A549 (cell line): ENCODE measurements around the gene RNF220. TPM values are rescaled to one million over a fixed set of nuclear protein-coding genes. Genes with fewer than 3 reads are reported as not detected.

ENCODE experiments used
- ATAC-seq, 2 experiments: fragments of 200-7000 bp in 1 of 2; fragments of >200 bp in 1 of 2; cut with Nextera tagmentation in 1 of 2; cut with Tn5 transposase in 1 of 2; 3 replicates each; pipeline versions ENCODE4 v1.8.0 to v1.9.1; 2018 to 2020; ENCODE audit warnings: mild to moderate bottlenecking in 1 of 2, moderate library complexity in 1 of 2
- CTCF ChIA-PET: fragments of 300-600 bp; sonication (Branson Sonifier 250); formaldehyde crosslinking; extraction: SDS; loops from one replicate; lab custom pipeline; 2021; ENCODE audit warnings: antibody characterized with exemption, inconsistent platforms; lab: Yijun Ruan, JAX
- POLR2A ChIA-PET: fragments of 350-600 bp; formaldehyde crosslinking; extraction: SDS; loops from one replicate; lab custom pipeline; 2021; ENCODE audit warnings: antibody characterized with exemption, inconsistent platforms; lab: Yijun Ruan, JAX
- DNase-seq, 2 experiments: peaks; one replicate each; pipeline versions ENCODE4 v3.0.0 to v3.0.0-alpha.2; 2011 to 2016; ENCODE audit warnings: low read depth in 1 of 2, low spot score in 1 of 2
- FAIRE-seq: peaks from 2 replicates; lab custom pipeline; 2011; peaks lifted over from hg19 to GRCh38; lab: Jason Lieb, UNC
- H3K27ac ChIP-seq, 2 experiments: fragments of >200 bp; sonication (Bioruptor Twin); formaldehyde crosslinking; 3 replicates each; pipeline ENCODE4 v1.5.1; 2016 to 2017
- H3K4me1 ChIP-seq: fragments of >200 bp; sonication (Bioruptor Twin); formaldehyde crosslinking; 3 replicates; pipeline ENCODE4 v1.6.1; 2016
- H3K4me2 ChIP-seq: fragments of >200 bp; sonication (Bioruptor Twin); formaldehyde crosslinking; 3 replicates; pipeline ENCODE4 v1.6.1; 2016
- H3K4me3 ChIP-seq: fragments of >200 bp; sonication (Bioruptor Twin); formaldehyde crosslinking; 3 replicates; pipeline ENCODE4 v1.5.1; 2016
- H3K9me3 ChIP-seq: fragments of >200 bp; sonication (Bioruptor Twin); formaldehyde crosslinking; 3 replicates; pipeline ENCODE4 v1.6.1; 2016
- ATOH8 ChIP-seq: fragments of 250-450 bp; sonication (Bioruptor Pico); IDR thresholded peaks from 2 replicates; pipeline ENCODE4 v1.5.0; 2020; ENCODE audit warnings: low read depth, mild to moderate bottlenecking, moderate library complexity
- BCL3 ChIP-seq: fragments of >200 bp; sonication (Bioruptor Twin); formaldehyde crosslinking; IDR thresholded peaks from 3 replicates; pipeline ENCODE4 v1.6.1; 2016
- BHLHE40 ChIP-seq: IDR thresholded peaks from 2 replicates; pipeline ENCODE4 v1.6.1; 2012; ENCODE audit warnings: low read depth, low read length, inconsistent platforms
- CBX8 ChIP-seq: fragments of 200-600 bp; sonication (generic); IDR thresholded peaks from 2 replicates; pipeline ENCODE4 v1.6.1; 2016
- E2F6 ChIP-seq: IDR thresholded peaks from 2 replicates; pipeline ENCODE4 v1.6.1; 2012; ENCODE audit warnings: low read depth, borderline replicate concordance
- EHMT2 ChIP-seq: fragments of 200-600 bp; sonication (generic); IDR thresholded peaks from 2 replicates; pipeline ENCODE4 v1.6.1; 2016; ENCODE audit warnings: antibody characterized with exemption, low read depth, mild to moderate bottlenecking, moderate library complexity
- ELK1 ChIP-seq: fragments of 150-350 bp; IDR thresholded peaks from 2 replicates; pipeline ENCODE4 v1.6.1; 2014; ENCODE audit warnings: low read depth, mild to moderate bottlenecking, low read length
- FOSB ChIP-seq: fragments of 250-450 bp; sonication (Bioruptor Pico); IDR thresholded peaks from 2 replicates; pipeline ENCODE4 v1.5.0; 2020; ENCODE audit warnings: mild to moderate bottlenecking, moderate library complexity
- JUN ChIP-seq, 2 experiments: fragments of >200 bp; sonication (Bioruptor Twin); formaldehyde crosslinking; IDR thresholded peaks; 2 replicates in 1 of 2; 3 replicates in 1 of 2; pipeline ENCODE4 v1.6.1; 2016 to 2017
- JUNB ChIP-seq: fragments of >200 bp; sonication (Bioruptor Twin); formaldehyde crosslinking; IDR thresholded peaks from 2 replicates; pipeline ENCODE4 v1.6.1; 2016
- MAFK ChIP-seq: fragments of 450-650 bp; IDR thresholded peaks from 2 replicates; pipeline ENCODE4 v1.6.1; 2014; ENCODE audit not compliant: partially characterized antibody
- PHF8 ChIP-seq: fragments of 200-600 bp; sonication (generic); IDR thresholded peaks from 2 replicates; pipeline ENCODE4 v1.6.1; 2016; ENCODE audit warnings: low read depth, mild to moderate bottlenecking, antibody characterized with exemption, moderate library complexity, borderline replicate concordance
- TP53 ChIP-seq: fragments of 250-450 bp; sonication (Bioruptor Pico); IDR thresholded peaks from 2 replicates; pipeline ENCODE4 v1.5.0; 2021; ENCODE audit warnings: mild to moderate bottlenecking, moderate library complexity
- ZC3H11A ChIP-seq: fragments of 450-650 bp; IDR thresholded peaks from 2 replicates; pipeline ENCODE4 v1.6.1; 2014; ENCODE audit warnings: antibody characterized with exemption, mild to moderate bottlenecking
- WGBS: methylation state at CpG from one replicate; pipeline ENCODE4 v1.1.6; 2017; ENCODE audit errors: missing lambda C conversion rate; 5-methylcytosine and 5-hydroxymethylcytosine counted together
- polyA plus RNA-seq, 4 experiments: library from polyadenylated mRNA; depleted of rRNA in 3 of 4; stranded (reverse); fragments of >200 nt; fragmentation: RNase III in 1 of 4; extraction: RNeasy Plus Mini Kit Qiagen cat#74134 plus additional on column Dnase treatment in 1 of 4; gene quantifications; 2 replicates in 3 of 4; 3 replicates in 1 of 4; pipeline ENCODE4 v1.2.3, GENCODE V29; 2011 to 2017

RNF220 gene
- polyA plus RNA-seq, 2 of the 4 experiments (the other 2 are of a cell fraction) = 53.4 to 54.5 TPM

GRCh38 chr1:44508397-44508745, 103.3 kb downstream of the RNF220 start:
- ChIA-PET POLR2A (no interaction called here), CTCF (interaction anchor here (0.9 kb wide), 1 partner anchor 9 kb away, joined by 3 read pairs; no protein-coding TSS in a partner anchor)
- TF ChIP-seq CBX8 (no peak), PHF8 (no peak), BHLHE40 (no peak), JUN (IDR thresholded peaks at IDR 0.05) (no peak), ZC3H11A (no peak), E2F6 (no peak), JUNB (no peak)
- ATAC-seq (no peak), DNase-seq (no peak), FAIRE-seq (no peak)
- H3K4me2 ChIP-seq = no peak overlapping the region
- no peak overlapping the region for H3K4me3 ChIP-seq
- H3K27ac ChIP-seq = no peak overlapping the region
- H3K9me3 ChIP-seq = no peaks in the 10 kb centered on the region
- no peaks in the 10 kb centered on the region for H3K4me1 ChIP-seq
- 80% methylated on average over 5 of the region's 5 CpGs for WGBS

GRCh38 chr1:44511363-44511762, 106.3 kb downstream of the RNF220 start:
- POLR2A ChIA-PET = no interaction called here
- WGBS = 70% methylated on average over 3 of the region's 3 CpGs
- Histone ChIP-seq H3K27ac (no peak overlapping the region), H3K4me2 (no peak overlapping the region), H3K4me3 (no peak overlapping the region), H3K4me1 (peaks cover 16% of the 10 kb centered on the region; the same call in 2 of the 3 replicates), H3K9me3 (no peaks in the 10 kb centered on the region)
- TF ChIP-seq TP53 (CRISPR knock-in tag) = no peak
- TF ChIP-seq EHMT2 = no peak
- TF ChIP-seq MAFK = peak; percentile 51
- TF ChIP-seq ATOH8 (CRISPR knock-in tag) = no peak
- no peak for TF ChIP-seq BCL3
- FAIRE-seq (no peak), ATAC-seq (no peak), DNase-seq (no peak)
- CTCF ChIA-PET = no interaction called here

DNA sequence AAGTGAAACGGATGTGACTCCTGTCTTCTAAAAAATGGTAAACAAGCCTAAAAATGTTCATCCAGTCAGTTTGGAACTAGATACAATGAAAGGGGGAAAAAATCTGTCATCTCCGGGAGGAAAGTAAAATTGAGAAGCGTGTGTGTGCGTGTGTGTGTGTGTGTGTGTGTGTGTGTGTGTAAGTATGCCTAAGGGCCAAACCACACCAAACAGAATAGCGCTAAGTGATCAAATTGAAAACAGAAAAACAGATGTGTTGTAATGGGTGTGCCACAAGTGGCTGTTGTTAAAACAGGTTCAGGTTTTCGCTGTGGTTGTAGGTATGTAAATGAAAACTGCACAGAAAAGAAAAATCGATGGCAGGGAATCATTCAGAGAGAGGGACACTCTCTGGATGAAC, 106.7 kb downstream of the RNF220 start:
- H3K4me2 ChIP-seq = no peak overlapping the region
- no peak for TF ChIP-seq FOSB (CRISPR knock-in tag)
- no peak for DNase-seq
- POLR2A ChIA-PET = no interaction called here
- 72% methylated on average over 7 of the region's 7 CpGs for WGBS
- H3K4me1 ChIP-seq = peaks cover 16% of the 10 kb centered on the region; the same call in 2 of the 3 replicates
- ATAC-seq = no peak
- H3K9me3 ChIP-seq = no peaks in the 10 kb centered on the region
- CTCF ChIA-PET = interaction anchor here (1.2 kb wide), 1 partner anchor 12 kb away, joined by 3 read pairs; no protein-coding TSS in a partner anchor
- no peak overlapping the region for H3K4me3 ChIP-seq
- no peak overlapping the region for H3K27ac ChIP-seq
- no peak for FAIRE-seq

DNA sequence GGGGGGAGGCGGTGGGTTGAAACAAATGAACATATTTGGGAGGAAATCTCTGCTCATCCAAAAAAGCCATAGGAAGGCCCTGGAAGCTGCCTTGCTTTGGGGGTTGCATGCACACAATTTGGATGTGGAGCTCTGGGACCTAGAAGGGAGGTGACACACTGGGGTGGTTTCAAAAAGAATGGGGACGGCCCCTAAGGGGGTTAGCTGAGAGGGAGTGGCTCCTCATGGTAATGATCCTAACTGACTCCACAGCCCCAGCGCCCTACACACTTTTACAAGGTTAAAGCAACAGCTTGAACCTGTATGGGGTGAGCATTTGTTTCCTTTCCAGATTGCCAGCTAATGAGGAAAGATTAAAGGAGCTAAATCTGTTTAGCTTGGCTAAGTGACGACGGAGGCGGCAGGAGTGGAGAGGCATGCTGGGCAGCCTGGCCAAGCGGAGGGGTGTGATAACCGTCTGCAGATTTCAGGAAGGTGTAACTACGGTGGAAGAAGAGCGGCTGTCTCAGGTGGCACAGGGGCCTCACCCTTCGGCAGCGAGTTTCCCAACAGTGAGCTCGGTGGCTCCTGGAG, 107.3 kb downstream of the RNF220 start:
- H3K9me3 ChIP-seq = no peaks in the 10 kb centered on the region
- DNase-seq = no peak
- no peak for FAIRE-seq
- H3K4me3 ChIP-seq = no peak overlapping the region
- no peak overlapping the region for H3K27ac ChIP-seq
- peaks cover 16% of the 10 kb centered on the region; the same call in 2 of the 3 replicates for H3K4me1 ChIP-seq
- POLR2A ChIA-PET = no interaction called here
- CTCF ChIA-PET = interaction anchor here (1.2 kb wide), 1 partner anchor 11 kb away, joined by 3 read pairs; no protein-coding TSS in a partner anchor
- no peak for ATAC-seq
- 91% methylated on average over 13 of the region's 13 CpGs for WGBS
- TF ChIP-seq ELK1 = no peak
- no peak overlapping the region for H3K4me2 ChIP-seq
